ENCODE results near the gene TMED4. TPM values are rescaled to one million over a fixed set of nuclear protein-coding genes. Genes with fewer than 3 reads are reported as not detected.
"Not testable (repeated sequence)": the region's sequence is repeated elsewhere in the genome, so short reads cannot be mapped to it uniquely, and the experiment has no call there.

The TMED4 gene
- total and polyA plus RNA-seq, 10 of the 15 experiments (the other 5 are each of a cell fraction or from before 2014, with no cell fraction given), result 20.8 to 71.3 (median 51.0) TPM

DNA sequence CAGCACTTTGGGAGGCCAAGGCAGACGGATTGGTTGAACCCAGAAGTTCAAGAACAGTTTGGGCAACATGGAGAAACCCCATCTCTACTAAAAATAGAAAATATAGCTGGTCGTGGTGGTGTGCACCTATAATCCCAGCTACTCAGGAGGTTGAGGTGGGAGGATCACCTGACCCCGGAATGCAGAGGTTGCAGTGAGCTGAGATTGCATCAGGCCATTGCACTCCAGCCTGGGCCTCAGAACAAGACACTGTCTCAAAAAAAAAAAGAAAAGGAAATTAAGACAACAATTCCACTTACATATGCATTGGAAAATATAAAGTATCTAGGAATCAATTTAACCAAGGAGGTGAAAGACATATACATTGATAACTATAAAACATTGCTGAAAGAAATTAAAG lies 17.2 kb upstream of the TMED4 start (continued):
- TF ChIP-seq, protein P1, sequence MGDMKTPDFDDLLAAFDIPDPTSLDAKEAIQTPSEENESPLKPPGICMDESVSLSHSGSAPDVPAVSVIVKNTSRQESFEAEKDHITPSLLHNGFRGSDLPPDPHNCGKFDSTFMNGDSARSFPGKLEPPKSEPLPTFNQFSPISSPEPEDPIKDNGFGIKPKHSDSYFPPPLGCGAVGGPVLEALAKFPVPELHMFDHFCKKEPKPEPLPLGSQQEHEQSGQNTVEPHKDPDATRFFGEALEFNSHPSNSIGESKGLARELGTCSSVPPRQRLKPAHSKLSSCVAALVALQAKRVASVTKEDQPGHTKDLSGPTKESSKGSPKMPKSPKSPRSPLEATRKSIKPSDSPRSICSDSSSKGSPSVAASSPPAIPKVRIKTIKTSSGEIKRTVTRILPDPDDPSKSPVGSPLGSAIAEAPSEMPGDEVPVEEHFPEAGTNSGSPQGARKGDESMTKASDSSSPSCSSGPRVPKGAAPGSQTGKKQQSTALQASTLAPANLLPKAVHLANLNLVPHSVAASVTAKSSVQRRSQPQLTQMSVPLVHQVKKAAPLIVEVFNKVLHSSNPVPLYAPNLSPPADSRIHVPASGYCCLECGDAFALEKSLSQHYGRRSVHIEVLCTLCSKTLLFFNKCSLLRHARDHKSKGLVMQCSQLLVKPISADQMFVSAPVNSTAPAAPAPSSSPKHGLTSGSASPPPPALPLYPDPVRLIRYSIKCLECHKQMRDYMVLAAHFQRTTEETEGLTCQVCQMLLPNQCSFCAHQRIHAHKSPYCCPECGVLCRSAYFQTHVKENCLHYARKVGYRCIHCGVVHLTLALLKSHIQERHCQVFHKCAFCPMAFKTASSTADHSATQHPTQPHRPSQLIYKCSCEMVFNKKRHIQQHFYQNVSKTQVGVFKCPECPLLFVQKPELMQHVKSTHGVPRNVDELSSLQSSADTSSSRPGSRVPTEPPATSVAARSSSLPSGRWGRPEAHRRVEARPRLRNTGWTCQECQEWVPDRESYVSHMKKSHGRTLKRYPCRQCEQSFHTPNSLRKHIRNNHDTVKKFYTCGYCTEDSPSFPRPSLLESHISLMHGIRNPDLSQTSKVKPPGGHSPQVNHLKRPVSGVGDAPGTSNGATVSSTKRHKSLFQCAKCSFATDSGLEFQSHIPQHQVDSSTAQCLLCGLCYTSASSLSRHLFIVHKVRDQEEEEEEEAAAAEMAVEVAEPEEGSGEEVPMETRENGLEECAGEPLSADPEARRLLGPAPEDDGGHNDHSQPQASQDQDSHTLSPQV (IDR thresholded peaks at IDR 0.05), result no peak

- SMC1A ChIA-PET (ENCODE audit: uncharacterized antibody, unreplicated experiment); H3K79me2 ChIP-seq (ENCODE audit: control insufficient read depth, insufficient read depth, low read length); ATAC-seq; BruUV-seq (replicated peaks); H3K4me1 ChIP-seq (ENCODE audit: control insufficient read depth, insufficient read depth, low read length); POLR2A ChIA-PET; intact Hi-C loops (cut with micrococcal nuclease; ENCODE audit: unreplicated experiment); CTCF ChIA-PET; H3K27me3 ChIP-seq (replicated peaks in 1 of 2; ENCODE audit: control insufficient read depth in 2 of 2, insufficient read depth in 2 of 2, low read length in 1 of 2); H3K9me3 ChIP-seq (replicated peaks; ENCODE audit: control insufficient read depth, insufficient read depth, low read length); H3K9ac ChIP-seq (ENCODE audit: control insufficient read depth, insufficient read depth, low read length); FAIRE-seq; H3K36me3 ChIP-seq (ENCODE audit: control insufficient read depth in 2 of 2, insufficient read depth in 2 of 2, low read length in 1 of 2); DNase-seq (ENCODE audit: low read depth, low spot score); H3K4me3 ChIP-seq; H4K20me1 ChIP-seq (ENCODE audit: control insufficient read depth, insufficient read depth); H3K27ac ChIP-seq (ENCODE audit: control insufficient read depth, insufficient read depth); RAD21 ChIA-PET (ENCODE audit: unreplicated experiment); H2AFZ ChIP-seq (ENCODE audit: control insufficient read depth, low read depth, low read length); H3K4me2 ChIP-seq (ENCODE audit: control insufficient read depth, insufficient read depth); in situ Hi-C loops (cut with MboI): not testable (repeated sequence)
- WGBS (ENCODE audit: insufficient coverage, insufficient replicate concordance, low lambda C conversion rate, missing lambda C conversion rate), result 89% methylated on average over 8 of the region's 8 CpGs
Measured at GRCh38 chr7:44597181-44597580, 15.2 kb upstream of the TMED4 start.
